ENCODE measurements around the gene SATB2.
A peak's percentile ranks its signal among the peaks of the same experiment; 100 is the strongest.

SATB2 gene

DNA sequence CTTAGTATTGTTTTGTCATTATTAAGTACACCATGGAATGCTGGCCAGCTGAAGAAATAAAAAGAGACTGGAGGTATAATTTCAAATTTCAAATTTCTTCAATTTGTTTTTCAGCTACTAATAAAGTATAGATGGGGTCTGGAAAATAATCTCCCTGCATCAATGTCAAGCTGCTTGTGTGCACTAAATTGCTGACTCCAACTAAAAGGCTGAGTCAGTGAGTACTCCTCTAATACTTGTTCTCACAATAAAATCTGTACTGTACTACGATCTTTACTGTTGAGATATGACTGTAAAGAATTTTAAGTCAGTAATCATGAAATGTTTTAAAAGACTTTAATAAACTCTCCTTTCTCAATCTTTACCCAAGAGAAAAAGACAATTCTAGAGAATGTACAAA is 131.9 kb downstream of the SATB2 start:
- DNase-seq (ENCODE audit: low spot score) = no peak

DNA sequence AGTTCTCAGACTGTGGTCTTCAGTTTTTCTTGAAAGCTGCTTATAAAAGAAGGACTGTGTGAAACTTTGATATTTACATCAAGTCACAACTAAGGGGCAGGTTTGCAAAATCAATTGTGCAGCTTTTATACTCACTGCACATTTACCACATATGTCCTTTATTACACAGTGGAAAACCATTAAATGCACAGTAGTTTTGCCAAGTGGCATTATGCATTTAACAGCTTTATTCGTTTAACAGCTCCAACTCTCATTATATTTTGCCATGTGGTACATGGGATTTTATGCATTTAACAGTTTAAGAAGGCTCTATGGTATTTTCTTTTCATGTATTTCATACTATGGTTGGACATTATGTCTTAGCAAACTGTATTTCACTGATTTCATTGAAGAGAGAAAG is 135.6 kb downstream of the SATB2 start:
- no peak for DNase-seq (ENCODE audit: low spot score)

DNA sequence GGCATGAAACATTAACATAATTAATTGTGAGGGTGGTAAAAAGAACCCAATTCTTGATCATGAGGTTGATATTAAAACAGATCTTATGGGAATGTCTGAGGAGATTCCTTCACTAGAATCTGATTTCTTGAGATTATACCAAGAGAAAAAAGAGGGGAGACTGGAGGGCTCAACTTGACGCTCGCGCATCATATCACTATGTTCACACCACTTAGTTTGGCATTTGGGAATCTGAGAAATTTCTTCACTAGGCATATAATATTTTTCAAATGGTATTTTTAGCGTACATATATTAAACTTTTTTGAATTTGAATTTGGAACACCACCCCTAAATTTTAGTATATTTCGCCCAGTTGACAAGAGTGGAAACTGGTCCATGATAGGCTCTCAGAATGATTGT is 140.1 kb downstream of the SATB2 start:
- no peak for DNase-seq (ENCODE audit: low spot score)

DNA sequence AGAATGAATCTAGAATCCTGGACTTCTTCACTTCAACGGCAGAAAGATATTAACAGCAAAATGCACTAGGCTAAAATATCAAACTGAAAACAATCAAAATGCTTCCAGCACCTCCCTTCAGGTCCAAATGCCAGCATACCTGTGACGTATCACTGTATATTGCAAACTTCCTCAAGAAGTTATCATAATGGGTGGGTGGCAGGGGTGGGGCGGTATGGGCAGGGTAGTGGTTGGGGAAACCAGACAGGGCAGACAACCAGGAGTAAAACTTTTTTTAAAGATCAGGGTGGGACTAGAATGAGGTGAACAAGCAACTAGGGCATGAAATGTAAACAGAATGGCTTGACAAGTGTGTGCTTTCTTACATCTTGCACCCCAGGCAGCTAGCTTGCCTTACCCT is 140.9 kb downstream of the SATB2 start:
- no peak for DNase-seq (ENCODE audit: low spot score)

DNA sequence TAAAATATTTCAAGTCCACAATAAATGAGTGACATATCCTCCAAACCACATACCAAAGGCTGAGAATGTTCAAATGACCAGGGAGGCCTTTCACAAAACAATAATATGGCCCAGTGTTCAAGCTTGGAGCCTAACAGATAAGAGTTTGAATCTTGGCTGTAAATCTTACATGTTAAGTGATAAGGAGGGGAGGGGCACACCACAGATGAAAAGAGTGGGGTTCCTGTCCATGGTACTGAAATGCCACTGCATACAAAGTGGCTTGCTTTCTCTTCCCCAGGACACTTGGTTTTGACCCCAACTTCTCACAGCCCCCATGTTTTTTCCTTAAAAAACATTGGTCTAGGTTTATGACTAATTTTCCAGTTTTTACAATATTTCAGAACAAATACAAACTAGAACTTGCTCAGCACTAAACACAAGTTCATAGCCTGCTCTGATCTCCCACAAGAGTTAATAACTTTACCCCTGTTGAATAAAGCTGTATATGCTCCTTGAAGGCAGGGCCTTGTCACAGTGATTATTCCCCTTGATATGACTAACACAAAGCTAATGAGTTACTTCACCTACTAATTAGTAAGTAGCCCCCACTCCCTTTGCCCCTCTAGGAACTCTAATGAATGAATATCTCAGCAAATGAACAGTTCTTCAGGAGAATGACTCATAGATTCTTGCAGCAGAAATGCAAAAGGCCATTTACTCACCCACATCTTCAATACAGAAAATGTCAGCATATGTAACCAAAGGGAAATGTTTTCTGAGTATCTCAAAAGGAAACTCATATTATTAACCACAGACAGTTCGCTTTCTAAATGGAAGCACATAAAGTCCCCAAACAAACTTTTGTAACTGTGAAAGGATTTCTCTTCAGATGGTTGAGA is 142.2 kb downstream of the SATB2 start:
- peak; percentile 20 for DNase-seq (ENCODE audit: low spot score)

DNA sequence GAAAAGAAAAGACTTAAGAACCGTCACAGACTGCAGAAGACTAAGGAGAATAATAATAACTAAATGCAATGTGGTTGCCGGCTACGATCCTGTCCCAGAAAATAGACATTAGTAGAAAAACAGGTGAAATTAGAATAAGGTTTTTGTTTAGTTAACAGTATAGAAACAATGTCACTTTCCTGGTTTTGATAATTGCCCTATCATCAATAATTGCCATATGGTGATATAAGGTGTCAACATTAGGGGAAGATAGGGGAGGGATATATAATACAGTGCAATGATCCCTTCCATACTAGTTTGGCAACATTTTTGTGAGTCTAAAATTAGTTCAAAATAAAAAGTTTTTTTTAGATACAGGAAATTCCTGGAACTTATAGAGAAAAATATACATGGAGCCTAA is 144.8 kb downstream of the SATB2 start:
- no peak for DNase-seq (ENCODE audit: low spot score)

DNA sequence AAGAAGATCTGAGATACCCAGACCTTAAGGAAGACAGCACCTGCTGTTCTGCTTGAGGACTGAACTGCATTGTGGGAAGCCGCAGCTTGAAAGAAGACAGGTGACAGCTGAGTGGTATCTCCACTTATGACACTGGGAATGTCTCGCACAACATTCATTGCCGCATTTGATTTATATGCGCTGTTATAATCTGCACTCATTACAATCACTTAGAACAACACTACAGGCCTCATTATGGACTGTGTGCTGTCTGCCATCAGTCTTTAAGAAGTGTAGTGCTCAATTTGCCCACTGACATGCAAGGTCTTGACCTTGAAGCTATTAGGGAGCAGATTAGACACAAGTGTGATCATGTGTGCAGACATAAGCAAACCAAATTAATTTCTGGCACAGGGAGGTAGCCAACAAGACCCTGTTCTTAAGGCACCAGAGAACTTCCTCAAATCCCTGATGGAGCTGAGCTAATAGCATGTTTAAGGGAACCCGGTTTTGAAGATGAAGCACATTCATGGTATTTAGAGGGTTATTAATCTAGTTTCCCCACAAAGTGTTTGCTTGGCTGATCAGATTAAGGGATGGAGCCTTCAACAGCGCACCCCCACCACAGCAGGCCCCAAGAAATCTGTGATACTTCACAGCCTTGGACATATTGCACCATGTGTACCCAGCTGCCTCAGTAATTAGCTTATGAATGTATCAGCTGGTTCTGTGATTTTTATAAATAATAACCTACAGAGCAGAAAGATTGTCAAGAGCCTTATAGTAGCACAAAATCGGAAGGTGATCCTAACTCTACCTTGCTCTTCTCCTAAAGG is 146.8 kb downstream of the SATB2 start:
- DNase-seq (ENCODE audit: low spot score) = no peak

DNA sequence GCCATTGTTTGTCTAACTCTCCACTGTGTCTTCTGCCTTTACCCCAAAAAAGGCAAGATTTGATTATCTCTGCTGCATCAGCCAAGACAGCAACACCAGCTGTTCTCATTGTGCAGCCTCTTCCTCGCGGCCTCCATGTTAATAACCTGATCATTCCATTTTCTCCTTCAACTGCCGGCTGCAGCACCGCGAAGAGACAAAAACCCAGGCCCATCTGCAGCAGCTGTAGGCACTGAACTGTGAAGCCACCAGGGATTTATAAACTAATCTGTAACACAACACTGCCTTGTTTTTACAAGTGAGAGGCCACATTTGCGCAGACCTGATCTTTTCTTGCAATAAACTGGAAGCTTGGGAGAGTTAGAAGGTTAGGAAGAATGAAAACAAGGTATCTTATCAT is 147.8 kb downstream of the SATB2 start:
- no peak for DNase-seq (ENCODE audit: low spot score)

DNA sequence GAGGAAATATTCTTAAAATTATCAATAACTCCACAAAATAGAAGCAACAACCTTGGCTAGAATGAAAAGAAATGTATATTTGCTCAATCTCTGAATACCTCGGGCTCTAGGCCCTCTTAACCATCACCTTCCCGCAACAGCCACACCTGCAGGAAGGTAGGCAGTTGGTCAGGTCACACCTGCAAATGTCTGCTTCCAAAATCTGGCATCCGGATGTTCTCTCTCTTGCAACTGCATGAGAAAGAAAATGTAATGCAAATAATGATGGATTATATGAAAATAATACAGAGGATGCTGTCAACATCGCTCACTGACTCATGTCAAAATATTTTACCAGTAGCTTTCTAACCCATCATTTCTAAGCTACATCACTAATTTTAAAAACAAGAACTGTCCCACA is 148.3 kb downstream of the SATB2 start:
- DNase-seq (ENCODE audit: low spot score) = no peak

DNA sequence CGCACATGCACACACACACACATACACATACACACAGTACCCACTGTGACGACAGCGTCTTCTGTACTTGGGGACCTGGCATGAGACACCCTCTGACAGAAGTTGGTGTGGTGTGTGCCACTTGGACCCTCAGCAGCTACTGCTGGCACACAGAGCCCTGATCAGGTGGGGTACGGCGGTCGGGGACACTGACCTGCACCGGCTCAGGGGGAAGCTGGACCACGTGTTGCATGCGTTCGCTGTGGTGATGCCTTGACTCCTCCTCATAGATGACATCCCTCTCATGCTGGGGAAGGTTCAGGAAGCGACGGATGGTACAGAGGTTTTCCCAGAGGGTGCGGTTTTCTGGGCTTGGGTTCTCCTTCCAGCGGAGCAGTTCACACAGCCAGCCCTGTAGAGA is 149.2 kb downstream of the SATB2 start:
- DNase-seq (ENCODE audit: low spot score) = no peak

DNA sequence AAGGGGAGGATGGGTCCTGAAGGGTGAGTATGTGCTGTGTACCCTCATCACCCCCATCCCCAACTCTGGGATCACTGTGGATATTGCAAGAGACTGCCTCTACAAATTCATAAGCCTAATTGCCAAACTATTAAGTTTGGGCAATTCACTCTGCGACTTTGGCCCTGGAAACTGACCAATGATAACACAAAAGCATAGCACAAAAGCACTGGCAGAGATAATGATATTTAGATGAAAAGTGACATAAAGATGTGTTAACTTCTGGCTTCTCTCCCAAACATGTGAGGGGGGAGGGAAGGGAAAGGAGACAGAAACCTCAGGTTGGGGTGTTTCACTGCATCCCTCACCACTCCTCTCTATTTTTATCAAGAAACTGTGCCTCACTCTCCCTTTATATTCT is 150.3 kb downstream of the SATB2 start:
- no peak for DNase-seq (ENCODE audit: low spot score)

DNA sequence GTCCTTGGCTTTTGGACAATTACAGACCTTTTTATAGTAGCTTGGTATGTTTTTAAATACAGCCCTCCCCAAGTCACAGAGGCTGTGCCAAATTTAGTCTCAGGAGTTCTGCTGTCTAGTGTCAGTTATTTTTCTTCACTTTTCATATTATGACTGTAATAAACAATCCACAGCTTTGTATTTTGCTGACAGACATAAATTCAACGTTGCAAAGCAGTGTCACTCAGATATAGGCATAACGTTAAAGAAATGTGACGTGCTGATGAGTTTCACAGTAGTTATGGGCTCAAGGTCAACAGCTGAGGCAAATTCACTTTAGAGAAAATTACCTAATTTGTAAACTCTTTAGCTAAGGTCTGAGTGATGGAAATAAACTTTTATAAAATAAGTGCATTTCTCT is 151.6 kb downstream of the SATB2 start:
- DNase-seq (ENCODE audit: low spot score) = no peak

DNA sequence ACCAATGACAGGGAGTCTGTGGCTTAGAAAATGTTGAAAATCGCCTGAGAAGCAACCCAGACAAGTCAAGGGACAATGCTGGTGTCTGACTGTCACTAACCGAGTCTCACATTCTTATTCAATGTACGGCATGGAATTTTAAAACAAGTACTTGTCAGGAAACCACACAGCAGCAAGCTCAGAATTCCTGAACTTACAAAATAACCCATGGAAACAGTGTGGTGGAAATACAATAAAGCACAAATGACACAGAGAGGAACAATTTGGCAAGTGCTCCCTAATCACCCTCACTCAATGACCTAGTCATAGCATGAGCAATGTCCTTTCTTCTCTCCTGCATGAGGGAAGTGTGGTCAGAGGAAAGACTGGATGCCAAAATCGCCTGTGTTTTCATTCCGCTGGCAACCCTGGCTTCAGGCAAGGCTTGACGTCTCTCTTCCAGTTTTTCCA is 154.0 kb downstream of the SATB2 start:
- peak; percentile 95 for DNase-seq (ENCODE audit: low spot score)

DNA sequence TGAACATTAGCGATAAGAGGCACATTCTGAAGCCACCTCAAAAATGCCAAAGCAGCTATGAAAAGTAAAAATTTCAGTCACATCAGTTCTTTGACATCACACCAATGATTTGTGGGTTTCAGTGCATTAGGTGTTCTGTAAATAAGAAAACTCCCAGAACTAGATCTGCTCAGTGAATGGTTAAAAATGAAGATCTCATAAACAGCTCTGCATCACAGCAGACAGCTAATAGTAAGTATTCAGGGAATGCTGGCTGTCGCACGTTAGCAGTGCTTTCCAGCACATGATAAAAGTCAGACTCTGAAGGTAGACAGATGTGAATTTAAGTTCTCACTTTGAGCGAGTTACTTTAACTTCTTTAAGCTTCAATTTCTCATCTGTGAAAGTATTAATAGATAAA is 154.9 kb downstream of the SATB2 start:
- DNase-seq (ENCODE audit: low spot score) = peak; percentile 41

DNA sequence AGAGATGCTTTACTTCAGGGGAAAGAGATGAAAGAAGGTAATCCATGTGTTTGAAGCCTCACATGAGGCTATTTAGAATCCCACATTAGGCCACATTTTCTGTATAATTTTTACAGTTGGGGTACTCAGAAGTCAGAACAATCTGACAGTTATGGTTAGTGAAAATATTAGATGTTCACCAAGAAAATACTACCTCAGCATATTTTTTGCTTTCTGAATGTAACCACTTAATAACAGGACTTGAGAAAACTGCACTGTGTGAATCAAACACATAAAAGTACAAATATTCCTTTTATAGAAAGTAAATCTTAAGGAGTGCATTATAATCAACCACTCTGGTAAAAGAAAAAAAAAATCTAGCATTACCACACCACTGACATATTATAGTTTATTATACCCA is 169.3 kb downstream of the SATB2 start:
- DNase-seq (ENCODE audit: low spot score) = no peak

DNA sequence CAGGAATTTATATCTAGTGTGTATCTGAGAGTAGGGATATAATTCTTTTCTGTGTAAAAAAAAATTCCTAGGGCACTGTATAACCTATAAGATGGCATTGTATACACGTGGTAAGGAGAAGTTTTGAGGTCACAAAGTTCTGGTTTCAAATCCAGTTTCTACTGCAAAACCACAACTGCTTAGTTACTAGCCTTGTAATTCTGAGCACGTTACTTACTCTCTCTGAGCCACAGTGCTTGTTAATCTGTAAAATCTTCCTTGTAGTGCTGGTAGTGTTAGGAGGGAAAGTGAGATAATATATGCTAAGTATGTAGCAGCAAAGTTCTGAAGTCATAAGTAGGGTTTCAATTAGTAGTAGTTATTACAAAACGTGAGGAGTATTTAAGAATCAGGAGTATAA is 175.4 kb downstream of the SATB2 start:
- no peak for DNase-seq (ENCODE audit: low spot score)

DNA sequence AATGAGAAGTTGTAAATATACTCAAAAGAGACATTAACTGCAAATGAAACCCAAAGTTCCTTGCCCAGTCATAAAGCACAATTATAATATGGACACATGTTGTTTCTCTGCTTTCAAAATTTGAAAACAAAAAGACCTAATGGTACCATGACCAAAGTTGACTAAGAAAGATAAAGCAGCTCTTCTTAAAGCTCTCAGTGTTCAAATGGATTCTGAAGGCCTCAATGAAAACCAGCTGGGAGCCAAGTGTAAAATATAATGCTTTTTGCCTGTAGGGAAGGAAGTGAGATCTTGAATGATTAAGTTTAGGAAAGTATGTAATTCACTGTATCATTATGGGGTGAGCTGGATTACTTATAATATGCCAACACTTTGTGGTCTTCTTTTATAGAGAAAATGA is 178.6 kb downstream of the SATB2 start:
- DNase-seq (ENCODE audit: low spot score) = no peak

DNA sequence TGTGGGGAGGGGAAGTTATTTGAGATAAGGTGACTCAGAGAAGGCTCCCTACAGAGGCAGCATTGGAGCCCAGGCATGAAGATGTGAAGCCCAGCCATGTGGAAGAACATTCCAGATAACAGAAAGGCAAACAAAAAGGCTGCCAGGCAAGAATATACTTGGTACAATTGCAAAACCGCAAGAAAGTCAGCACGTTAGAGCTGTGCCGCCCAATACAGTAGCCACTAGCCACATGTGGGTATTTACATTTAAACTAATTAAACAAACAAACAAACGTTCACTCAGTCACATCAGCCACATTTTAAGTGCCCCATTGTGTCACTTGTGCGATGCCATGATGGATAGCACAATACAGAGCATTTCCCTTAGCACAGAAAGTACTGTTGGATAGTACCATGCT is 179.6 kb downstream of the SATB2 start:
- DNase-seq (ENCODE audit: low spot score) = peak; percentile 6

DNA sequence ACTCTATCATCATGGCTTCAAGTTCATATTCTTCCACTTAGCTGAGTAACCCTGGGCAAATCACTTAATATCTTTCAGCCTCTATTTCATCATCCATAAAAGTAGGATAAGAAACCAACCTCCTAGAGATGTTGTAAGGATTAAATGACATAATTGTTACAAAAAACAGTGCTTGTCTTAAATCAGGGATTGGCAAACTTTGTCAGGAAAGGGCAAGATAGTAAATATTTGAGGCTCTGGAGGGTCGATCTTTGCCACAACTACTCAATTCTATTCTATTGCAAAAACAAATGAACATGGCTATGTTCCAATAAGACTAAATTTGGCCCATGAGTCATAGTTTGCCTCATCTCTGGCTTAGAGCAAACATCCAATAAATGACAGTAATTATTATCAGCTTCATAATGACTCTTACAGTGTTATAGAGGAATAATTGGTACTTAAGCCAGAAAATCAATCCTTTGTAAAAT is 184.7 kb downstream of the SATB2 start:
- DNase-seq (ENCODE audit: low spot score) = peak; percentile 41

DNA sequence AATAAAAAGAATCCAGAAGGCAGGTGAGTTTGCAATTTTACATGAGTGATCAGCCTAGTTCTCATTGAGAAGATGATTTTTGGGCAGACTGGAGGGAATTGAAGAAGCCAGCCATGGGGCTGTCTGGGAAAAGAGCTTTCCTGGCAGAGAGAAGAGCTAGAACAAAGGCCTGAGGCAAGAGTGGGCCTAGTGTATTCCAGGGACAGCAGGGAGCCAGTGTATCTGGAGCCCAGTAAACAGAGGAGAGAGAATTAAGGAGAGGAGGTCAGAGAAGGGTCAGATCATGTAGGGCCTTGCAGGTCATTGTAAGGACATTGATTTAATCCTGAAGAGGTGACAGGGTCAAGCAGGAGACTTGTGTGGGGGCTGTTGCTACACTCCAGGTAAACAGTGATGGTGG is 195.8 kb downstream of the SATB2 start:
- no peak for DNase-seq (ENCODE audit: low spot score)

DNA sequence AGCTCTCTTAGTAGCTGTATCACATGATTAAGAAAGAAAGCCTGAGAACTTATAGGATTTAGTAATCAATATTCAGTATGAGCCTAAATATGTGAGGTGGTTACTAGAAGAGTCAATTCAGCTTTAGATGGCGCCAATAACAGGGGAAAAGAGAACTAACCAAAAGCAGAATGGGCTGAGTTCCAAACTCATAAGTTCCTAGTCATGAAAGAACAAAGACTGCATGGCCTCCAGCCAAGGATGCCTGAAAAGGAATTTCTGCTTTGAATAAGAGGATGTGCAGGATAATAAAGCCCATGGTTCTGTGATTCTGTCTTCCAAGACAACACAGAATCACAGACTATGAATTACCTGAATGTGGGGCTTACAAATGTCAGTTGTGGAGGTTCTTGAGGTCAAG is 196.5 kb downstream of the SATB2 start:
- DNase-seq (ENCODE audit: low spot score) = peak; percentile 66

DNA sequence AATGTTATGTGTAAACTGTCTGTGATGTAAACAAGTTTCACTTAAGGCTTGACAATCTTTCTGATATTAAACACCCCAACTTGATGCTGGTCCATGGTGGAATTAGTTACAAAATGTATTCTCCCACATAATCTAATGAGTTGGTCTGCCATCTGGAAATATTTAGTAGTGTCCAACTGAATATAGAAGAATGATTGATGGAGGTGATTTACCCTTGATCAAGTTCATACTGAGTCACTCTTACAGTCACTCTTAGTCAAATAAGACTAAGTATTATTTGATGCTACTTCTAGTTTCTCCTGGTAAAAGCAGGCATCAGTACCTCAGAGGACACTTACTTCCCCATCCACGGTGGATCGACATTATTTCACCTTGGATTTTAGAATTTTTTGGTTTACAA is 198.1 kb downstream of the SATB2 start:
- no peak for DNase-seq (ENCODE audit: low spot score)

DNA sequence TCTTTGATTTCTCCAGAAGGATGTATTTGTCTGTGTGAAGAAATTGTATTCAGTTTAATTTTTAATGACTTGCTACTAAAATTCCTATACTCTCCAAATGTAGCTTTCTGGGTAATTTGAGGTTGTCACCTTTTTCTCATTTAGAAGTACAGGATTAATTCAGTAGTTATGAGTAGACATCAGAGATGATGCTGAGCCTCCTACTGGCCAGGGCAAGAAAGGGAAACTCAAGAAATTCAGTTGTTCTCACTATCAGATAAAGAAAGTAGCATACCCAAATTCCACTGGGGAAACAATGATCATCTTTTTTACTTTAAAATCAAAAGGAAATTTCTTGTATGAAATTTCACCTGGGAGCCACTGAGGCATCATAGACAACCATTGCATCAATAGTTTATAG is 199.4 kb downstream of the SATB2 start:
- no peak for DNase-seq (ENCODE audit: low spot score)

Measured in AG08395 (cell line).